Immature natural killer cell (primary cell): ENCODE data around the gene NINJ1. TPM values are rescaled to one million over a fixed set of nuclear protein-coding genes. Genes with fewer than 3 reads are reported as not detected.
A peak's percentile ranks its signal among the peaks of the same experiment; 100 is the strongest.

ENCODE experiments used
- DNase-seq, 3 donors: peaks; one replicate each; pipeline ENCODE4 v3.0.0; 2022; ENCODE audit warnings: mixed read lengths in 1 of 3
- H3K27ac Mint-ChIP-seq, 6 donors: one replicate each; pipeline ENCODE4 v1.8.0; 2020; ENCODE audit warnings: mixed read lengths in 6 of 6, mild to moderate bottlenecking in 5 of 6, inconsistent platforms in 4 of 6, moderate library complexity in 3 of 6
- H3K27me3 Mint-ChIP-seq, 3 donors: one replicate each; pipeline ENCODE4 v1.8.0; 2020 to 2021; ENCODE audit warnings: low read depth in 3 of 3, mild to moderate bottlenecking in 3 of 3, mixed read lengths in 3 of 3, moderate library complexity in 3 of 3, inconsistent platforms in 1 of 3
- H3K36me3 Mint-ChIP-seq, 3 donors: one replicate each; pipeline ENCODE4 v1.8.0; 2020; ENCODE audit warnings: mixed read lengths in 3 of 3, inconsistent platforms in 2 of 3, mild to moderate bottlenecking in 2 of 3
- H3K4me1 Mint-ChIP-seq, 2 donors: one replicate each; pipeline ENCODE4 v1.8.0; 2020; ENCODE audit warnings: inconsistent platforms in 2 of 2, mild to moderate bottlenecking in 2 of 2, mixed read lengths in 2 of 2, moderate library complexity in 1 of 2
- H3K4me3 Mint-ChIP-seq, 5 donors: one replicate each; pipeline ENCODE4 v1.8.0; 2020; ENCODE audit warnings: mild to moderate bottlenecking in 5 of 5, mixed read lengths in 5 of 5, inconsistent platforms in 3 of 5, moderate library complexity in 3 of 5
- H3K9me3 Mint-ChIP-seq, 6 donors: one replicate each; pipeline ENCODE4 v1.8.0; 2020; ENCODE audit warnings: mild to moderate bottlenecking in 6 of 6, mixed read lengths in 6 of 6, inconsistent platforms in 4 of 6, moderate library complexity in 3 of 6
- polyA plus RNA-seq, 3 donors: library from polyadenylated mRNA; unstranded; fragments of 300-500 nt; fragmentation: Illumina TruSeq; gene quantifications; one replicate each; pipeline ENCODE4 v1.2.3, GENCODE V29; 2021

Gene NINJ1, protein sequence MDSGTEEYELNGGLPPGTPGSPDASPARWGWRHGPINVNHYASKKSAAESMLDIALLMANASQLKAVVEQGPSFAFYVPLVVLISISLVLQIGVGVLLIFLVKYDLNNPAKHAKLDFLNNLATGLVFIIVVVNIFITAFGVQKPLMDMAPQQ
- 10 to 100 TPM; 51.3 to 91.0 (median 54.0) TPM for polyA plus RNA-seq

DNA sequence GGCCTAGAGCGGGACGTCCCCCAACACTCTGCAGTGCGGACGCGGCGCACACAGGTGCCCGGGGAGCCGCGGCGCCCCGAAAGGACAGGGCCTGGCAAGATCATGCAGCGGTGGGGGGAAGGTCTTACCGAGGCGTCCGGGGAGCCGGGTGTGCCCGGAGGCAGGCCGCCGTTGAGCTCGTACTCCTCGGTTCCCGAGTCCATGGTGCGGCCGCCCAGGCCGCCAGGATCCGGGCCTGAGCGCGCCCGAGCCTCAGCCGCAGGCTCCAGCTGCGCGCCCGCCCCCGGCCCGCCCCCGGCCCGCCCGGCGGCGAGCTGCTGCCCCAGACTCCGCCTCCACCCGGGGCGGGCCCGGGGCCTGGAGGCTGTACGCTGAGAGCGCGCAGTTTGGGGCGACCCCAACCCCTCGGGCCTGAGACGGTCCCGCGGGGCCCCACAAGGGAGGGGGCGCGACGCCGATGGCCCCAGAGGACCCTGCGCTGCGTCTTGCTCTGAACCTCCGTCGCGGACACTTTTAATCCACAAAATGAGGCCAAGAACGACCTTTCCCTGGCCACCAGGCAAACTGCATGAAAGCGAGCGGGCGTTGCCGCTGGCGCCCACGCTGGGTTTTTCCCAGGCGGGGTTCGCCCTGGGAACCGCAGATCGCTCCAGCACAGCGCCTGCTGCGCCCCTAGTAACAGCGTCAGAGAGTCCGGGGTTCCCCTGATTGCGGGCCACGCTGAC is at the start of gene NINJ1:
Gene NINJ1, minus strand, starts transcription at position 237 of the 725 bp plus-strand sequence. Its CDS starts 34 bp downstream, at position 203.
- peaks cover 28 to 32% of the 10 kb centered on the region in 2 donors for H3K4me1 Mint-ChIP-seq
- H3K27me3 Mint-ChIP-seq, result peaks cover 7 to 14% (median 13%) of the 10 kb centered on the region in 3 donors
- no peaks in the 10 kb centered on the region for H3K9me3 Mint-ChIP-seq
- peak; percentile 78 to 85 (median 79) for DNase-seq
- H3K27ac Mint-ChIP-seq, result peak within 1 kb of the TSS; percentile 70 to 94 (median 92)
- peak within 1 kb of the TSS; percentile 86 to 89 (median 87) for H3K4me3 Mint-ChIP-seq
- no peaks in the 10 kb centered on the region for H3K36me3 Mint-ChIP-seq

DNA sequence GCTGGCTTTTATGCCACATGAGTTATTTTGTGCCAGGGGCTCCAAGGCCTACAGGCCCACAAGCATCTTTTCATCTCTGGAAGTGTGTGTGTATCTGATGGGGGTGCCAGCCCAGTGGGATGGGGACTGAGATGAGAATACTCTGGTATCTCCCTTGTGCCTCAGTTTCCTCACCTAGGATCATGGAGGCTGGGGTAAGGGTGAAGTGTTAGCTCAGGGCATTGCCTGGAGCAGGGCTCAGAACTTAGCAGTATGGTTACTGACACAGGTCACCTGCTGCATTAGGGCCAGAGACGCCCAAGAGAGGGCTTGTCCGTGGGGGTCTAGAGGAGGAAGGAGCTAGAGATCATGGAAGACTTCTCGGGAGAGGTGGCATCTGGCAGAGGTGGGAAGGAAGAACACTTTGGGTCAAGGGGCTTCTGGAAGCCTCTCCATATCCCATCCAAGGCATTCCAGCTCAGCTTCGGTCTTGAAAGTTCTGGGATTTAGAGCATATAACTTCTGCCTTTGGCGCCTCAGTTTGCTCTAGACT is 49.1 kb upstream of the NINJ1 start:
- peaks cover 0 to 2% (median 0%) of the 10 kb centered on the region in 6 donors for H3K9me3 Mint-ChIP-seq
- peaks cover 0 to 12% of the 10 kb centered on the region in 2 donors for H3K4me1 Mint-ChIP-seq
- peak overlapping the region; percentile 63 to 80 (median 64) for H3K4me3 Mint-ChIP-seq
- H3K36me3 Mint-ChIP-seq, result no peaks in the 10 kb centered on the region
- H3K27ac Mint-ChIP-seq, result no peak overlapping the region
- peaks cover 8 to 34% (median 13%) of the 10 kb centered on the region in 3 donors for H3K27me3 Mint-ChIP-seq
- no peak for DNase-seq

DNA sequence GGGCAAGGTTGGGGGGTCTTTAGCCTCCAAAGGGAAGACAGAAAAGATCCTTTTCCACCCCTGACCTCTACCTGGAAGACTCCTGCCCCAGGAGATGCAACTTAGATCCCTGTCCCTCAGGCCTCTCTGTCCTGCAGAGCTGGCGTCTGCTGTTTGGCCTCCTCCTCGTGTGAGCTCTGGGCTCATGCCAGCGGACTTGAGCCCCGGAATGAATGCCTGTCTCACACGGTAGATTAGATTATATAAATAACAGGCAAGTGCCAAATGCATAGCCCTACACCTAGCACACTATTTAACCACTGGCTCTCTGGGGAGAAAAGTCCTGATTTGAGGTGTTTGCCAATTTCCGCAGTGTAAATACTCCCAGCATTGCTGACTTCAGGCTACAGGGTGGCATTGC is 48.5 kb upstream of the NINJ1 start:
- Mint-ChIP-seq H3K4me1 (peaks cover 0 to 12% of the 10 kb centered on the region in 2 donors), H3K27me3 (peaks cover 8 to 34% (median 11%) of the 10 kb centered on the region in 3 donors), H3K4me3 (peak overlapping the region in 1 of 5 donors; percentile 63), H3K36me3 (no peaks in the 10 kb centered on the region), H3K9me3 (peaks cover 0 to 2% (median 0%) of the 10 kb centered on the region in 6 donors), H3K27ac (no peak overlapping the region)
- no peak for DNase-seq

DNA sequence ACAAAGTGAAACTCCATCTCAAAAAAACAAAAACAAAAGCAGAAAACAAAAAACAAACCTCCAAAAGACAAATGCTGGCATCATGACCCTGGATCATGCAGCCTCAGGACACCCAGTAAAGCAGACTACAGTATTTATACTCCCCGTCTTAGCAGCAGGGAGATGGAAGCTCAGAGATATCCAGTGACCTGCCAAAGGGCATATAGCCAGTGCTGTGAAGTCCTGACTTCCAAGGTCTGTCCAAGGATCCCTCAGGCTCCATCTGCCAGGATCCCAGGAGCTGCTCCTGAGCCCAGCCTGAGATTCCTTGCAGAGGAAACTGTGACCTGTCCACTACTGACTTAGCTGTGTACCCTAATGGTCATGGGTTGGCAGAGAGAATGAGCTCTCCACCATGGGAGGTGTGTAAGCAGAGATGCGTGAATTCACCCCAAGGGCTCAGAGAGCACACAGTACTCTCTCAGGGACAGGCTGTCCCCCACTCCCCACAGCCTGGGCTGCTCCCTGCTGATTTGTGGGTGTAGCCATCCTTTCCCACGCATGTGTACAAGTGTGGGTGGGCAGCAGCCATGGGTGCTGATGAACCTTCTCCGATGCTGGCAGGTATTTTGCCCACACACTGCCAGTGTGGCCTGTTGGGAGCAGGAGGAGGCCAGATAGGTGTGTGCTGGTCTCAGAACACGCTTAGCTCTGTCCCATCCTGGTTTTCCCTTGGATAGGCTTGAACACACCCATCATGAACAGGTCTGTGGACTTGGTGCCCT is 47.8 kb upstream of the NINJ1 start:
- Mint-ChIP-seq H3K27ac (no peak overlapping the region), H3K4me1 (peaks cover 0 to 12% of the 10 kb centered on the region in 2 donors), H3K9me3 (peaks cover 0 to 2% (median 0%) of the 10 kb centered on the region in 6 donors), H3K36me3 (no peaks in the 10 kb centered on the region), H3K4me3 (no peak overlapping the region), H3K27me3 (peaks cover 7 to 30% (median 8%) of the 10 kb centered on the region in 3 donors)
- DNase-seq, result no peak

DNA sequence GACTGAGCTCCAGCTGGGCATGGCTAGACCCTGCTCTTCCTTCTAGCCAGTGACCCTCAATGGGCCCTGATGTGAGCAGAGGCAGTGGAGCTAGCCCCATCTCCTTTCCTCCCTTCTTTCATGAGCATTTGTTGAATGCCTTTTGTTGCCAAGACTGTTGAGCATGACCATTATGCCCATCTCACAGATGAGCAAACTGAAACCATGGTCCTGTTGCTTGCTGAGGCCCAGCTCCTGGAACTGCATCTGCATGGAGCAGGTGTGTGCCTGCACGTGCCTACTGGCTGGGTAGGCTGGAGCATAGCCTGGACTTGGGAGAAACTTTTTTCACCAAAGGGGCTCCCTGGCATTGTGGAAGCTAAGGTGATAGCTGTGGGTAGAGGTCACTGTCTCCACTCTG is 46.9 kb upstream of the NINJ1 start:
- no peak for DNase-seq
- Mint-ChIP-seq H3K4me1 (peaks cover 0 to 12% of the 10 kb centered on the region in 2 donors), H3K27ac (no peak overlapping the region), H3K27me3 (peaks cover 7 to 30% (median 8%) of the 10 kb centered on the region in 3 donors), H3K36me3 (no peaks in the 10 kb centered on the region), H3K4me3 (no peak overlapping the region), H3K9me3 (peaks cover 0 to 2% (median 0%) of the 10 kb centered on the region in 6 donors)

DNA sequence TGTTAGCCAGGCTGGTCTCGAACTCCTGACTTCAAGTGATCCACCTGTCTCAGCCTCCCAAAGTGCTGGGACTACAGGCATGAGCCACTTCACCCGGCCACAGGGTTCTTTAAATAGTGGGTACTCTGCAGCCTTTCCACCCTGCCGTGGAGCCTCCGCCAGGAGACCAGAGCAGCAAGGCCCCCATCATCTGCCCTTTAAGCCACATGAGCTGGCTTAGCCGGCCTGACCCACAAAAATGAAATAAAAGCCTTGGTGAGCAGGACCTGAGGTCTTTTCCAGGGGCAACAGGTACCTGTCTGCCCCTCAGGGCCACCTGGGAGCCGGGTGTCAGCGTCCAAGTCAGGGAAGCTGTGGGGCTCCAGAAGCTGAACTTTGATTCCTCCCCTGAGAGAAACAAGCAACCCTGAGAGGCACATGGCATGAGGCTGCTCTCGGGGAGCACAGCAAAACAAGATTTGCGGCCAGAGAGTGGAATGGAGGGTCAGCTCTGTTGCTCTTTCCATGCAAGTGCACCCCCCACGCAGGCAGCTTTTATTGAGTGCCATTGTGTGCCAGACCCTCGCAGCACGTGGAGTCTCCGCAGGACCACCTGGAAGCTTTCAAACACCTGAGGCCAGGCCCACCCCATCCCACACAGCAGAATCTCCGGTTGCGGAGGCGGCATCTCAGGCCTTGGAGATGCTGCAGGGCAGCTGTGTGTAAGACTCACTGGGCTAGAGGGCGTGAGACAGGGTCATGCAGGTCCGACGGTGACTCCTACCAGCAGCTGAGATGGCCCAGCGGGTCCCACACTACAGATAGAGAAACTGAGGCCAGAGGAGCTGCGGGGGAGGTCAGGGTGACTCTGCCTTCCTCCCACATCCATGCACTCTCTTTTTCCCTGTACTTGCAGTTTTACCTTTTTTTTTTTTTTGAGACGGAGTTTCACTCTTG is 45.1 kb upstream of the NINJ1 start:
- H3K4me1 Mint-ChIP-seq, result peaks cover 0 to 8% of the 10 kb centered on the region in 2 donors

DNA sequence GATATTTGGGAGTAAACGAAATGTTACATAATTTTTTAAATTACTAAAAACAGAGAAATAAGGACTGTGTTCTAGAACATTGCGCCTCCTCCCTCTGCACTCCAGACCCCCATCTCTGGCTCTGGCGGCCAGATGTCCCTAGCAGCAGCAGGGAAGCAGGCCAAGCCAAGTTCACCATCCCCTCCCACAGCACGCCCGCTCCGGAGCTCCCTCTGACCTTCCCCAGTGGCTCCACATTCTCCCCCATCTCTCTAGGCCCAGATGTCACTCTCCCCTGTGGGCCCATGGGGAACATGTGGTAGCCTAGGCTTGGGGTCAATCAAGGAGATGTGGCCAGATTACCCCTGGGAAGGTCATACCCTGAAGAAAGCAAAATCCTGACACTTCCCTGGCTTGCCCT is 43.6 kb upstream of the NINJ1 start:
- Mint-ChIP-seq H3K36me3 (no peaks in the 10 kb centered on the region), H3K27me3 (peaks cover 3 to 23% (median 6%) of the 10 kb centered on the region in 3 donors), H3K4me3 (no peak overlapping the region), H3K27ac (no peak overlapping the region), H3K4me1 (peaks cover 0 to 4% of the 10 kb centered on the region in 2 donors), H3K9me3 (peaks cover 0 to 2% (median 0%) of the 10 kb centered on the region in 6 donors)
- DNase-seq, result no peak

More for the DNA sequence above, 45.1 kb upstream of the NINJ1 start:
- Mint-ChIP-seq H3K27me3 (peaks cover 4 to 26% (median 5%) of the 10 kb centered on the region in 3 donors), H3K27ac (no peak overlapping the region), H3K9me3 (peaks cover 0 to 2% (median 0%) of the 10 kb centered on the region in 6 donors), H3K36me3 (no peaks in the 10 kb centered on the region), H3K4me3 (no peak overlapping the region)
- no peak for DNase-seq

DNA sequence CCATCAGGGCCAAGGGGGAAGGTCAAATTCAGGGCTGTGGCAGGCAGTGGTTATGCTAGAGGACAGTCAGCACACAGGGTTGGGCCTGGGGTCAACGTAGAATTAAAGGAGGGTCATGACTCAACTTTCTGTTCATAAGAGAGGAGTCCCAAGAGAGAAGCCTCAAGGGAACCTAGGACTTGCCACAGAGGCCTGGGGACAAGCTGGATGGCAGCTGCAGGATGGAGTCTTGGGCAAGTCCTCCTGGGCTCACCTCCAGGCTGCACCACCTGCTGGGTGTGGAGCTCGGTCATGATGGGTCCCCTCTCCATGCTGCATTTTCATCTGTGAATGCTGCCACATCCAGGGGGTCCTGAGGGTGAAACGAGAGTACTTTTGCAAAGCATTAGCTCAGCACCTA is 40.9 kb upstream of the NINJ1 start:
- H3K4me3 Mint-ChIP-seq, result no peak overlapping the region
- H3K27me3 Mint-ChIP-seq, result peaks cover 2 to 10% (median 9%) of the 10 kb centered on the region in 3 donors
- H3K36me3 Mint-ChIP-seq, result no peaks in the 10 kb centered on the region
- H3K9me3 Mint-ChIP-seq, result peaks cover 0 to 1% (median 0%) of the 10 kb centered on the region in 6 donors
- H3K27ac Mint-ChIP-seq, result no peak overlapping the region
- DNase-seq, result no peak
- H3K4me1 Mint-ChIP-seq, result peaks cover 0 to 4% of the 10 kb centered on the region in 2 donors

DNA sequence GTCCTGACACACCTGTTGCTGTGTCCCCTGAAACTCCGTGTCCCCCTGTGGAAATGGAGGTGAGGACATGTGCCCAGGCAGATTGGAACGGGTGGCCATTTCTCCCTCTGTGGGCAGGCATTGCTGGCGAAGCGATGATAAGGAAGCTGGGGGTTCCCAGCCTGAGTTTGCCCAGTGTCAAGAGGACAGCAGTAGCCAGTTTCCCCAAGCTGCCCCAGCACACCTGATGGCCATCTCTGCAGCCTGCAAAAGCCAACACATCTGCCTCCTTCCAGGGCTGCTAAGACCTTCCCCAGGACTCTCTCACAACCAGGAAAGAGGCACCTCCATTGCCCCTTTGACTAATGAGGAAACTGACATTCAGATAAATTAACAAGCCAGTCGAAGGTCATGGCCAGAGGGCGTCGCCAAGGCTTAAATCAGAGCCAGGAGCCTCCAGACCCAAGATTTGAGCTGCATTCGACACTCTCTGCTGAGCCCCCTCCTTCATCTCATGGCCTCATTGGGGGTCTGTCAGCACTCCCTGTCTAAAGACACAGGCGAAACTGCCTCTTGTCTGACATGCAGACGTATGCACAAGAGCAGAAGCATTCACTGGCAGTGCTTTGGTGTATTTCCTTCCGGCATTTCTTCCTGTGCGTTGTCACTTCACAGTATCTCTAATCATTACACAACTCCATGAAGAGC is 39.5 kb upstream of the NINJ1 start:
- DNase-seq, result no peak
- Mint-ChIP-seq H3K4me3 (peak overlapping the region in 1 of 5 donors; percentile 29), H3K4me1 (peaks cover 5 to 6% of the 10 kb centered on the region in 2 donors), H3K9me3 (no peaks in the 10 kb centered on the region), H3K27me3 (peaks cover 2 to 10% (median 7%) of the 10 kb centered on the region in 3 donors), H3K36me3 (no peaks in the 10 kb centered on the region), H3K27ac (no peak overlapping the region)

DNA sequence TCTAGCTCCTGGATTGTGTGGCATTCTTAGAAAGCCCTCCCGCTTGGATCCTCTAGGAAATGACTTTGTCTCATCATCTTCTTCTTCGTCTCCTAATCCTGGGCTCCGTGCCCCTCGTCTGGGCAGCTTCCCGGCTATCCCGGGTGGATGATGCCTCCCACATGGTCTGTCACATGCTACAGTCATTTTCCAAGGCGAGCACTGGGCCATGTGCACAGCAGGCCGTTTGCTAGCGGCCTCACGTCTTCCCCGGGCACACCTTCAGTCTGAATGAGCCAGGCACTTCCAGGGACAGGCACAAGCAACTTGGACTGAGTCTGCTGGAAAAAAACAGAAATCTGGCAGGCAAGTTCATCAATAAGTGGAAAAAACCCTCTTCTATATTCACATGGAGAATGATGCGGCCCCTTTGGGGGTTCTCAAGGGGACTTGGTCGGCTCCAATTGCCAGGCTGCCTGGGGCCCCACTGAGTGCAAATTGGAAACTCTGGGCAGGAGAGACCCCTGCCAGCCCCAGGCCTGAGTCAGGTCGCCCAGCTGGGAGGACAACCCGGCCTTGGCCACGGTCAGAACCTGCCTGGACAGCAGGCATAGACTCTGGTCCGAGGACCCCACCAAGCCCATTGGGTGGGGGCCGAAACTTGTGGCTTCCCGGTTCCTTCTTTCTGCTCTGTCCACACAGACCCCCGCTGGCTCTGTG is 38.8 kb upstream of the NINJ1 start:
- DNase-seq, result no peak
- H3K27ac Mint-ChIP-seq, result no peak overlapping the region
- no peaks in the 10 kb centered on the region for H3K9me3 Mint-ChIP-seq
- H3K36me3 Mint-ChIP-seq, result no peaks in the 10 kb centered on the region
- H3K4me3 Mint-ChIP-seq, result no peak overlapping the region
- H3K27me3 Mint-ChIP-seq, result peaks cover 2 to 9% (median 7%) of the 10 kb centered on the region in 3 donors
- peaks cover 5 to 6% of the 10 kb centered on the region in 2 donors for H3K4me1 Mint-ChIP-seq

DNA sequence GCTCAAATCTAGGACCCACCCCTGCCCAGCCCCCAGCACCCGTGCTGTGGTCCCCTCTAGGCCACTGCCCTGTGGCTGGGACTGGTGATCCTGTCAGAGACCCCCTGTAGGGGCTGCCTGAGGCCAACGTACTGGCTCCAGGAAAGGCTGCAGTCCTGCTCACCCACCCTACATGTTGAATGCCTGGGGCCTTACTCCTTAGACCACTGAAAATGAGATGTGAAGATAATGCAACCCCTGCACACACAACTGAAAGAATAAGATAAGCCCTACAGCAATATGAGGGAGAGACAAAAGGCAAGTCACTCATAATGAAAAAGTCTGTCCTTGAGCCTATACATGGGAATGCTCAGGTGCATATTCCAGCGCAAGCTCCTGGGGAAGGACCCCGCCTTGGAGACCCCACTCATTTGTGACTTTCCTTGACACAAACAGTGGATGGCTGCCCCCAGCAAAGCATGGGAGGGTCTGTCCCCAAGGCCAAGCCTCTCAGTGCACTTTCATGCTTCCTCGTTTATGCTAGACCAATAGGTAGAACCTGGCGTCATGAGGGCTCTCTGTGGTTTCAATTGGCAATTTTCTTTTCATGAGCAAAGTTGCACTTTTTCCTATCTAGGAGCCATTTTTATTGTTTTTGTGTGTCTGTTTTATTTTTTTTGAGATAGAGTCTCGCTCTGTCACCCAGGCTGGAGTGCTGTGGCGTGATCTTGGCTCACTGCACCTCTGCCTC is 37.4 kb upstream of the NINJ1 start:
- Mint-ChIP-seq H3K27ac (no peak overlapping the region), H3K36me3 (no peaks in the 10 kb centered on the region), H3K4me3 (no peak overlapping the region), H3K9me3 (no peaks in the 10 kb centered on the region), H3K4me1 (peaks cover 5 to 6% of the 10 kb centered on the region in 2 donors), H3K27me3 (peaks cover 2 to 7% (median 5%) of the 10 kb centered on the region in 3 donors)
- DNase-seq, result no peak
